GM11168 (cell line): Measurements from ENCODE around the gene UBTD2.

Source experiments
- in situ Hi-C: fragments of 300-500 bp; cut with MboI; formaldehyde crosslinking; loops from one replicate; pipeline ENCODE4 v1.12.0; 2022; ENCODE audit warnings: low sequenced_read_pairs; ENCODE audit not compliant: unreplicated experiment

Gene UBTD2

GRCh38 chr5:172178301-172178987 is 105.1 kb downstream of the UBTD2 start:
- in situ Hi-C loops, result loop anchor here (5.0 kb wide), 1 partner anchor 66 kb away; no protein-coding TSS in a partner anchor

GRCh38 chr5:172177176-172177575 is 106.4 kb downstream of the UBTD2 start:
- in situ Hi-C loops, result loop anchor here (5.0 kb wide), 1 partner anchor 65 kb away; no protein-coding TSS in a partner anchor

GRCh38 chr5:172175263-172175719 is 108.3 kb downstream of the UBTD2 start:
- in situ Hi-C loops, result loop anchor here (5.0 kb wide), 1 partner anchor 63 kb away; no protein-coding TSS in a partner anchor

GRCh38 chr5:172173564-172174153 is 109.9 kb downstream of the UBTD2 start:
- in situ Hi-C loops, result no loop called here

GRCh38 chr5:172172912-172173563 is 110.5 kb downstream of the UBTD2 start:
- in situ Hi-C loops, result no loop called here

- in situ Hi-C loops, result no loop called here
Observed at GRCh38 chr5:172171118-172171517, 112.4 kb downstream of the UBTD2 start.

- in situ Hi-C loops, result no loop called here
Observed at GRCh38 chr5:172170251-172170701, 113.3 kb downstream of the UBTD2 start.

GRCh38 chr5:172169216-172169615 is 114.3 kb downstream of the UBTD2 start:
- in situ Hi-C loops, result no loop called here

GRCh38 chr5:172168311-172168710 is 115.3 kb downstream of the UBTD2 start:
- in situ Hi-C loops, result no loop called here

- in situ Hi-C loops, result no loop called here
Observed at GRCh38 chr5:172167895-172168294, 115.7 kb downstream of the UBTD2 start.

- in situ Hi-C loops, result no loop called here
Observed at GRCh38 chr5:172166030-172166826, 117.3 kb downstream of the UBTD2 start.

GRCh38 chr5:172165465-172165864 is 118.1 kb downstream of the UBTD2 start:
- in situ Hi-C loops, result no loop called here

- in situ Hi-C loops, result no loop called here
Observed at GRCh38 chr5:172164769-172165212, 118.8 kb downstream of the UBTD2 start.

- in situ Hi-C loops, result no loop called here
Observed at GRCh38 chr5:172163346-172163745, 120.2 kb downstream of the UBTD2 start.

- in situ Hi-C loops, result no loop called here
Observed at GRCh38 chr5:172162987-172163343, 120.6 kb downstream of the UBTD2 start.

GRCh38 chr5:172162323-172162986 is 121.1 kb downstream of the UBTD2 start:
- in situ Hi-C loops, result no loop called here

GRCh38 chr5:172160506-172160905 is 123.1 kb downstream of the UBTD2 start:
- in situ Hi-C loops, result no loop called here
